Measurements from ENCODE around the gene NOL7.

The NOL7 gene

DNA sequence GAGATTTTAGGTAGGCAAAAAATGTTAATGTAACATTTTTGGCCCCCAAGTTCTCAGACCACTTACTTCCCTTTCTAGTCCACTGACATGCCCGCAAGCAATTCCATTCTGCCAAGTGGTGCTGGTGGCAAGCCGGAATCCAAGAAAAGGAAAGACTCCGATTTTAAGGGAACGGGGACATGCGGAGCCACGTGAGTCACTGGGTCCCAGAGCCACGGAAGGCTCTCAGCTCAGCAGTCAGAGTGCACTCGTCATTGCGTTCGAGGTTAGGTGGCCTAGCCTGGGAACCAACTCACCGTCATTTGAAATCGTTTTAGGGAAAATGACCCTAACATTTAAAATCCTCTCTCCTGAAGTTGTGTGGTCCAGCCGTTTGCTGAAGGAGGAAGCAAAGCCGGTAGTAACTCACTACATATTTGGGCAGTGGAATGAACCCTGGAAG, 41.4 kb upstream of the NOL7 start:
- H2AFZ ChIP-seq (ENCODE audit: low read length): no peak overlapping the region

DNA sequence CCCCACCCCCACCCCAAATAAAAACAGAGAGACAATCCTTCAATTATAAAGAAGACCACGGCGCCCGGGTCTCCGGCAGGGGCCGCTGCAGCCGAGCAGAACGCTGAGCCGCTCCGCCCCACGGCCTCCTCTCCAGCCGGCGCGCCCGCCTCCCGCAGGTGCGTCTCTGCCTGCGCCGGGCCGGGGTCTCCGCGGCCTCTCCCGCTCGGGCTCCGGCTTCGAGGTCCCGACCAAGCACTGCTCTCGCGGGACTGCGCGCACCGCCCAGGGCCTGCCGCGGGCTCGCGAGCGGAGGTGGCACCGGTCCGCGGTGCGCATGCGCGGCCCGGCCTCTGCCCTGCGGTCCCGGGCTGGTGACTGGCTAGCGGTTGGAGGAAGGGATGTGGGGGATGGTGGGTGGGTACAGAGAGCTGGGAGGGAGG, 41.0 kb upstream of the NOL7 start:
- H3K9me3 ChIP-seq (ENCODE audit: low read length): no peaks in the 10 kb centered on the region
- H2AFZ ChIP-seq (ENCODE audit: low read length): no peak overlapping the region
- H3K9ac ChIP-seq (ENCODE audit: low read length): peak overlapping the region; percentile 82

More for the DNA sequence above, 41.4 kb upstream of the NOL7 start:
- Histone ChIP-seq H3K36me3 (ENCODE audit: insufficient read depth, low read length) (no peaks in the 10 kb centered on the region), H3K27me3 (ENCODE audit: insufficient read depth, low read length) (no peaks in the 10 kb centered on the region), H3F3A (ENCODE audit: insufficient read depth, low read length) (no peaks in the 10 kb centered on the region), H3K27ac (ENCODE audit: low read depth, low read length, poor library complexity, severe bottlenecking) (peak overlapping the region; percentile 71), H4K20me1 (ENCODE audit: insufficient read depth, low read length) (no peaks in the 10 kb centered on the region), H3K4me3 (ENCODE audit: low read depth, low read length, poor library complexity, severe bottlenecking) (peak overlapping the region; percentile 85), H3K9me3 (ENCODE audit: low read length) (no peaks in the 10 kb centered on the region), H3K9me2 (ENCODE audit: low read depth, low read length) (no peaks in the 10 kb centered on the region), H3K4me1 (ENCODE audit: insufficient read depth, low read length, severe bottlenecking) (peaks cover 17% of the 10 kb centered on the region), H3K4me2 (ENCODE audit: low read length) (peak overlapping the region; percentile 73), H3K79me2 (ENCODE audit: insufficient read depth, low read length) (no peaks in the 10 kb centered on the region), H3K9ac (ENCODE audit: low read length) (peak overlapping the region; percentile 74)
- TF ChIP-seq, protein P1, sequence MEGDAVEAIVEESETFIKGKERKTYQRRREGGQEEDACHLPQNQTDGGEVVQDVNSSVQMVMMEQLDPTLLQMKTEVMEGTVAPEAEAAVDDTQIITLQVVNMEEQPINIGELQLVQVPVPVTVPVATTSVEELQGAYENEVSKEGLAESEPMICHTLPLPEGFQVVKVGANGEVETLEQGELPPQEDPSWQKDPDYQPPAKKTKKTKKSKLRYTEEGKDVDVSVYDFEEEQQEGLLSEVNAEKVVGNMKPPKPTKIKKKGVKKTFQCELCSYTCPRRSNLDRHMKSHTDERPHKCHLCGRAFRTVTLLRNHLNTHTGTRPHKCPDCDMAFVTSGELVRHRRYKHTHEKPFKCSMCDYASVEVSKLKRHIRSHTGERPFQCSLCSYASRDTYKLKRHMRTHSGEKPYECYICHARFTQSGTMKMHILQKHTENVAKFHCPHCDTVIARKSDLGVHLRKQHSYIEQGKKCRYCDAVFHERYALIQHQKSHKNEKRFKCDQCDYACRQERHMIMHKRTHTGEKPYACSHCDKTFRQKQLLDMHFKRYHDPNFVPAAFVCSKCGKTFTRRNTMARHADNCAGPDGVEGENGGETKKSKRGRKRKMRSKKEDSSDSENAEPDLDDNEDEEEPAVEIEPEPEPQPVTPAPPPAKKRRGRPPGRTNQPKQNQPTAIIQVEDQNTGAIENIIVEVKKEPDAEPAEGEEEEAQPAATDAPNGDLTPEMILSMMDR (IDR thresholded peaks at IDR 0.05; ENCODE audit: low read length): no peak
- TF ChIP-seq EZH2 (IDR thresholded peaks at IDR 0.05; ENCODE audit: borderline replicate concordance, low read length): no peak

DNA sequence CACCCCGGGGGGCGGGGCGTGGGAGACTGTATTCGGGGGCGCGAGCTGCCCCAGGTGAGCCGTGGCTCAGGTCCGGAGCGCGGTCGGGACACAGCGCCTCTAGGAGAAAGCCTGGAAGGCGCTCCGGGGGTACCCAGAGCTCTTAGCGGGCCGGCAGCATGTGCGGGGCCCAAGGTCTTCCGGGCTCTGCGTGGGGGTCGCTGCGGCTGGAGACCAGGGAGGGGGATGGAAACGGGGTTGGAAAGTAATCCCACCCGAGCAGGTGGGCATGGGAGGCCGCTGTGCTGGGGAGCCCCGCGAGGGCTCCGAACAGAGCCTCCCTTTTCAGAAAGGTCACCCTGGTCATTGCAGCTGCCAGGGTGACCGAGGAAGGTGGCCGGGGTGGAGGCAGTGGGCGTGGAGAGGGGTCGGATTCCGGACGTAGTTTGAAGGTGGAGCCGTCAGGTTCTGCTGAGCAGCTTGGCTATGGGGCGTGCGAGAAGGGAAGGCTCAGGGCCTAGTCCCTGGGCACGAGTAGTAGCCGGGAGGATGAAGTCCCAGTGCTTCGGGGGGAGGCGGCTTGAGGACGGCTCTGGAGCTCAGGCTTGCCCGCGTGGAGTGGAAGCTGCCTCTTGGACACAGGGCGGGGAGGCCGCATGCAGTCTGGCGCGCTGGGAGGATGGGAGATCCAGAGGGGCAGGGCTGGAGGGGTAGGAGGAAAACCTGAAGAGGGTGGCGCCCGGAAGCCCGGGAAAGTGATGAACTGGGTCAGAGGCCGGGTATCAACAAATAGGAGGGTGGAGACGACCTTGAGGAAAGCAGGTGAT, 40.4 kb upstream of the NOL7 start, which contains the start of gene SIRT5:
TSS of gene SIRT5 (plus strand) at position 31 of the 806 bp plus-strand sequence. CDS start 9,510 bp downstream, outside the sequence.
- no peaks in the 10 kb centered on the region for H3F3A ChIP-seq (ENCODE audit: insufficient read depth, low read length)
- no peaks in the 10 kb centered on the region for H3K9me2 ChIP-seq (ENCODE audit: low read depth, low read length)
- H3K9ac ChIP-seq (ENCODE audit: low read length): peak within 1 kb of the TSS; percentile 82
- no peaks in the 10 kb centered on the region for H3K79me2 ChIP-seq (ENCODE audit: insufficient read depth, low read length)
- TF ChIP-seq, protein P1 (IDR thresholded peaks at IDR 0.05; ENCODE audit: low read length): peak; percentile 90; the same call in 1 of the 2 replicates
- no peak for TF ChIP-seq EZH2 (IDR thresholded peaks at IDR 0.05; ENCODE audit: borderline replicate concordance, low read length)
- peak within 1 kb of the TSS; percentile 91 for H3K4me2 ChIP-seq (ENCODE audit: low read length)
- no peaks in the 10 kb centered on the region for H4K20me1 ChIP-seq (ENCODE audit: insufficient read depth, low read length)
- H3K36me3 ChIP-seq (ENCODE audit: insufficient read depth, low read length): peaks cover 4% of the 10 kb centered on the region; the same call in 1 of the 2 replicates
- peaks cover 17% of the 10 kb centered on the region for H3K4me1 ChIP-seq (ENCODE audit: insufficient read depth, low read length, severe bottlenecking)
- H2AFZ ChIP-seq (ENCODE audit: low read length): peak within 1 kb of the TSS; percentile 15; the same call in 1 of the 2 replicates
- no peaks in the 10 kb centered on the region for H3K9me3 ChIP-seq (ENCODE audit: low read length)
- H3K27me3 ChIP-seq (ENCODE audit: insufficient read depth, low read length): no peaks in the 10 kb centered on the region
- peak within 1 kb of the TSS; percentile 92 for H3K27ac ChIP-seq (ENCODE audit: low read depth, low read length, poor library complexity, severe bottlenecking)
- H3K4me3 ChIP-seq (ENCODE audit: low read depth, low read length, poor library complexity, severe bottlenecking): peak within 1 kb of the TSS; percentile 85

More for the DNA sequence above, 41.0 kb upstream of the NOL7 start:
- no peaks in the 10 kb centered on the region for H3F3A ChIP-seq (ENCODE audit: insufficient read depth, low read length)
- peak overlapping the region; percentile 91 for H3K4me2 ChIP-seq (ENCODE audit: low read length)
- peak overlapping the region; percentile 85 for H3K4me3 ChIP-seq (ENCODE audit: low read depth, low read length, poor library complexity, severe bottlenecking)
- TF ChIP-seq EZH2 (IDR thresholded peaks at IDR 0.05; ENCODE audit: borderline replicate concordance, low read length): no peak
- TF ChIP-seq, protein P1 (IDR thresholded peaks at IDR 0.05; ENCODE audit: low read length): peak; percentile 52
- H3K4me1 ChIP-seq (ENCODE audit: insufficient read depth, low read length, severe bottlenecking): peaks cover 17% of the 10 kb centered on the region
- H3K27me3 ChIP-seq (ENCODE audit: insufficient read depth, low read length): no peaks in the 10 kb centered on the region
- H4K20me1 ChIP-seq (ENCODE audit: insufficient read depth, low read length): no peaks in the 10 kb centered on the region
- no peaks in the 10 kb centered on the region for H3K79me2 ChIP-seq (ENCODE audit: insufficient read depth, low read length)
- H3K9me2 ChIP-seq (ENCODE audit: low read depth, low read length): no peaks in the 10 kb centered on the region
- H3K27ac ChIP-seq (ENCODE audit: low read depth, low read length, poor library complexity, severe bottlenecking): peak overlapping the region; percentile 92
- H3K36me3 ChIP-seq (ENCODE audit: insufficient read depth, low read length): no peaks in the 10 kb centered on the region
